ENCODE results near the gene FOXF2.
A peak's percentile ranks its signal among the peaks of the same experiment; 100 is the strongest.

FOXF2 gene

DNA sequence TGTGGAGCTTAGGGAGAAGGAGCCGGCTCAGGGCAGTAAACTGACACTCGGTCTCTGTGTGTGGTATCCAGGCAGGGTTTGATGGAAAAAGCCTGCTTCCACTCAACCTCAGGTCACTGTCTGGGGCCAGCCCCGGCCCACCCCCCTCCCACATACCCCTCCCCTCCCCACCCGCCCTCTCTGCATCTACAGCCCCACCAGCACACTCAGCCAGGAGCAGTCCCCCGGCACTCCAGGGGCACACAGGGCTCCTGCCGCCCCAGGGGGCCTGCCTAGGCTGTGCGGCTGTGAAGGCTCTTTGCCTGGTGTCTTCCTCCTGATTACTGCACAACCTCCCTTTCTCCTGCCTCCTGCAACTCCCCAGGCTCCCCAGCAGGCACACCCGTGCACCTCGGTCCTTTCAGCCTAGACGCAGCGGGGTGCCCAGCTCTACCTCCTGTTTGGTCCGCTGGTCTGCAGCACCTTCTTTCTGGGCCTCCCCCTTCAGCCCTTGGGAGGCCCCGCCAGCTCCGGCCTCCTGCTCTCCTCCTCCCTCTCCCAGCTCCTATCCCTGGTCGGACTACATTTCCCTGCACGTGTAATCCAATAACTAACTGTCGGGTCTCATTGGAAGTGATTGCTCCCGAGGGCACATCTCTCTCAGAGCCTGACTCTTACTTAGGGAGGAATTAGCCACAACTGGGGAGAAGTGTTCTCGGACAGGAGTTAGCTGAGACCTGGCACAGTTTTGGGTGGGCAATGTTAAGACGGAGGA is 1.3 kb upstream of the FOXF2 start:
- peak overlapping the region; percentile 45 for H3K9ac ChIP-seq (ENCODE audit: low read length)
- H3K4me1 ChIP-seq (ENCODE audit: control insufficient read depth, insufficient read depth, low read length), result peaks cover 21% of the 10 kb centered on the region
- no peaks in the 10 kb centered on the region for H3K9me3 ChIP-seq (ENCODE audit: control insufficient read depth, low read length)
- H3K4me3 ChIP-seq (ENCODE audit: low read length), result no peak overlapping the region
- peaks cover 89% of the 10 kb centered on the region for H3K27me3 ChIP-seq (ENCODE audit: control insufficient read depth, insufficient read depth, low read length)
- no peaks in the 10 kb centered on the region for H3K36me3 ChIP-seq (ENCODE audit: control insufficient read depth, insufficient read depth, low read length)

DNA sequence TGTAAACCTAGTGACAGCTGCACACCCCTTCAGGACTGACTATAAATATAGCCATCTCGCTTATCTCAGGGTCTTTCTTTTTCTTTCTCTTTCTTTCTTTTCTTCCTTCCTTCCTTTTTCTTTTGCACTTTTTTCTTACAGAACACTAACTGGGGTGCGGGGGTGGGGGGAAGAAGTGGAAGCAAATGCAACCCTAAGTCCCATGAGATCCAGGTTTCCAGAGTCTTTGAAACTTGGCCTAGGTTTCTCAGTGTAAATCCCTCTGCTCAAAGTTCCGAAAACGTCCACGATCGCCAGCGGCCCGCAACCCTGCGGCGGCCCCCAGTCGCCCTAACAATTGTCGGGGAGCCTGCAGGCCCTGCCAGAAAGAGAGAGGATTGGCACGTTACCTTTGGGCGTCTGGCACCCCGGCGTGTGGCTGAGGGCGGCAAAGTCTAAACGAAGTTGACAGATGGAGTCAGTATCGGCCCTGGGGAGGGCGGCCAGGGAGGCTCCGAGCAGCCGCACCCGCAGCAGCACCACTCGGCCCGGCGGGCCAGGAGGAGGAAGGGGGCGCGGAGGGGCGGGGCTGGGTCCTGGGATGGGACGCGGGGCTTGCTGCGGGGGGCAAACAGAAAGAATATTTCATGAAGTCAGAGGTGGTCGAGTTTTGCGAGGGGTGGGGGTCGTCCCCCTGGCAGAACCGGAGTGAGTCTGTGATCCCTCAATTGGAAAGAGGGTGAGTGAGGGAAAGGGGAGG is 577 bp upstream of the FOXF2 start:
- Histone ChIP-seq H3K9me3 (ENCODE audit: control insufficient read depth, low read length) (no peaks in the 10 kb centered on the region), H3K27me3 (ENCODE audit: control insufficient read depth, insufficient read depth, low read length) (peaks cover 89% of the 10 kb centered on the region), H3K36me3 (ENCODE audit: control insufficient read depth, insufficient read depth, low read length) (no peaks in the 10 kb centered on the region), H3K4me3 (ENCODE audit: low read length) (no peak overlapping the region), H3K9ac (ENCODE audit: low read length) (peak overlapping the region; percentile 45), H3K4me1 (ENCODE audit: control insufficient read depth, insufficient read depth, low read length) (peaks cover 21% of the 10 kb centered on the region)

DNA sequence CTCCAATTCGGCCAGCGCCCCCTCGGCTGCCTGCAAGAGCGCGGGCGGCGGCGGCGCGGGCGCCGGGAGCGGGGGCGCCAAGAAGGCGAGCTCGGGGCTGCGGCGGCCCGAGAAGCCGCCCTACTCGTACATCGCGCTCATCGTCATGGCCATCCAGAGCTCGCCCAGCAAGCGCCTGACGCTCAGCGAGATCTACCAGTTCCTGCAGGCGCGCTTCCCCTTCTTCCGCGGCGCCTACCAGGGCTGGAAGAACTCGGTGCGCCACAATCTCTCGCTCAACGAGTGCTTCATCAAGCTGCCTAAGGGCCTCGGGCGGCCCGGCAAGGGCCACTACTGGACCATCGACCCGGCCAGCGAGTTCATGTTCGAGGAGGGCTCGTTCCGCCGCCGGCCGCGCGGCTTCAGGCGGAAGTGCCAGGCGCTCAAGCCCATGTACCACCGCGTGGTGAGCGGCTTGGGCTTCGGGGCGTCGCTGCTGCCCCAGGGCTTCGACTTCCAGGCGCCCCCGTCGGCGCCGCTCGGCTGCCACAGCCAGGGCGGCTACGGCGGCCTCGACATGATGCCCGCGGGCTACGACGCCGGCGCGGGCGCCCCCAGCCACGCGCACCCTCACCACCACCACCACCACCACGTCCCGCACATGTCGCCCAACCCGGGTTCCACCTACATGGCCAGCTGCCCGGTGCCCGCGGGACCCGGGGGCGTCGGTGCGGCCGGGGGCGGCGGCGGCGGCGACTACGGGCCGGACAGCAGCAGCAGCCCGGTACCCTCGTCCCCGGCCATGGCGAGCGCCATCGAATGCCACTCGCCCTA is 963 bp downstream of the FOXF2 start:
- H3K9ac ChIP-seq (ENCODE audit: low read length), result peak overlapping the region; percentile 62
- no peak overlapping the region for H3K4me3 ChIP-seq (ENCODE audit: low read length)
- H3K4me1 ChIP-seq (ENCODE audit: control insufficient read depth, insufficient read depth, low read length), result peaks cover 13% of the 10 kb centered on the region
- no peaks in the 10 kb centered on the region for H3K36me3 ChIP-seq (ENCODE audit: control insufficient read depth, insufficient read depth, low read length)
- no peaks in the 10 kb centered on the region for H3K9me3 ChIP-seq (ENCODE audit: control insufficient read depth, low read length)
- peaks cover 89% of the 10 kb centered on the region for H3K27me3 ChIP-seq (ENCODE audit: control insufficient read depth, insufficient read depth, low read length)

DNA sequence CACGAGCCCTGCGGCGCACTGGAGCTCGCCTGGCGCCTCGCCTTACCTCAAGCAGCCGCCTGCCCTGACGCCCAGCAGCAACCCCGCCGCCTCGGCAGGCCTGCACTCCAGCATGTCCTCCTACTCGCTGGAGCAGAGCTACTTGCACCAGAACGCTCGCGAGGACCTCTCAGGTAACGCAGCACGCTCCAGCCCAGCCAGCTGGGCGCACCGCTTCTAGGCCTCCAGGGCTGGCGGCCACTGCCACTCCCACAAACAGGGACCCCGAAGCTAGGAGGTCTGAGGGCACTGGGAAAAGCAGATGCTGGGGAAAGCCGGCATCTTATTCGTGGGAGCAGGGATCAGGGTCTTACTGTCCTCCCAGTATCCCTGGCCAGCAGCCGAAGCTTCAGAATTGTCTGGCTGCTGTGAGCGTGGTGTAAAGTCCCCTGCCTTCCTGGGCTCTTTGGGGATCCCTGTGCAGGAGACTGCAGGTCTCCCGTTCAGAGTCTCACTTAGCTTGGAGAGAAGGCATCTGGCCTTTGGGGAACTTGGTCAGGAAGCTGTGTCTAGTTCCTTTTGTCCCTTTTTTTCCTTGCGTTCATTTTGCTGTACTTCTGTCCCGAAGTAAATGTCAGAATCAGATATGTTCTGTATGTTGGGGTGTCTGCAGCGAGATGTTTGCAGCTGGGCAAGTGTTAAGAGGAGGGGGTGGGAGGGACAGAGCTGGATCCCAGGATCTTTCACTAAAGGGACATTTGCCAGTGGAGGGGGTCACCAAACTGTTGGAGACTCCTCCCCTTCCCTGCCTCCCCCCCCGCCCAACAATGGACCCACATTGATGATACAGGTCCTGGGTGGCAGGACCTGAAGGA is 1.8 kb downstream of the FOXF2 start:
- H3K9ac ChIP-seq (ENCODE audit: low read length), result peak overlapping the region; percentile 62
- H3K4me1 ChIP-seq (ENCODE audit: control insufficient read depth, insufficient read depth, low read length), result peaks cover 13% of the 10 kb centered on the region
- H3K36me3 ChIP-seq (ENCODE audit: control insufficient read depth, insufficient read depth, low read length), result no peaks in the 10 kb centered on the region
- no peak overlapping the region for H3K4me3 ChIP-seq (ENCODE audit: low read length)
- H3K9me3 ChIP-seq (ENCODE audit: control insufficient read depth, low read length), result no peaks in the 10 kb centered on the region
- peaks cover 89% of the 10 kb centered on the region for H3K27me3 ChIP-seq (ENCODE audit: control insufficient read depth, insufficient read depth, low read length)

DNA sequence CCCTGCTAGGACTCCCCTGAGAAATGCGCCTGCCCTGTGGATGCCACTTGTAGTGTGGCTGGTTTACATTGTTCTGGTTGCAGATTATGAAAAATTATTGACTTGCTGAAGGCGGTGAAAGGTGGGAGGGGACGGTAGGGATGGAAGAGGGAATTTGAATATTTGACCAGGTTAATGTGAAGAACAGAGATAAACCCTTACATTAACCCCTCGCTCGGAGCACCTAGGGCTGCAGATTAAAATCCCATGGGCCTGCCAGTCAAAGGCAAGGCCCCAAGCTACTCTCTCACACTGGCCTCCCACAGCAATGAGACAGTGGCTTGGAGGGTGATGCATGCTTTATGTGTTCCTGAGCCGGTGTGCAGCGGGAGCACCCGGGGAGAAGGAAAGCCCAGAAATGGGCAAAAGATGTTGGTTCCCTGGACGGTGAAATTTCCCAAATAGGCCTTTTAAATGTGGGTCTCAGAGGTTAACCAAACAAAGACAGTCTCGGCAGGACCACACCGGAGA is 2.5 kb downstream of the FOXF2 start:
- Histone ChIP-seq H3K27me3 (ENCODE audit: control insufficient read depth, insufficient read depth, low read length) (peaks cover 89% of the 10 kb centered on the region), H3K4me1 (ENCODE audit: control insufficient read depth, insufficient read depth, low read length) (peaks cover 15% of the 10 kb centered on the region), H3K9ac (ENCODE audit: low read length) (peak overlapping the region; percentile 62), H3K4me3 (ENCODE audit: low read length) (no peak overlapping the region), H3K36me3 (ENCODE audit: control insufficient read depth, insufficient read depth, low read length) (no peaks in the 10 kb centered on the region), H3K9me3 (ENCODE audit: control insufficient read depth, low read length) (no peaks in the 10 kb centered on the region)

DNA sequence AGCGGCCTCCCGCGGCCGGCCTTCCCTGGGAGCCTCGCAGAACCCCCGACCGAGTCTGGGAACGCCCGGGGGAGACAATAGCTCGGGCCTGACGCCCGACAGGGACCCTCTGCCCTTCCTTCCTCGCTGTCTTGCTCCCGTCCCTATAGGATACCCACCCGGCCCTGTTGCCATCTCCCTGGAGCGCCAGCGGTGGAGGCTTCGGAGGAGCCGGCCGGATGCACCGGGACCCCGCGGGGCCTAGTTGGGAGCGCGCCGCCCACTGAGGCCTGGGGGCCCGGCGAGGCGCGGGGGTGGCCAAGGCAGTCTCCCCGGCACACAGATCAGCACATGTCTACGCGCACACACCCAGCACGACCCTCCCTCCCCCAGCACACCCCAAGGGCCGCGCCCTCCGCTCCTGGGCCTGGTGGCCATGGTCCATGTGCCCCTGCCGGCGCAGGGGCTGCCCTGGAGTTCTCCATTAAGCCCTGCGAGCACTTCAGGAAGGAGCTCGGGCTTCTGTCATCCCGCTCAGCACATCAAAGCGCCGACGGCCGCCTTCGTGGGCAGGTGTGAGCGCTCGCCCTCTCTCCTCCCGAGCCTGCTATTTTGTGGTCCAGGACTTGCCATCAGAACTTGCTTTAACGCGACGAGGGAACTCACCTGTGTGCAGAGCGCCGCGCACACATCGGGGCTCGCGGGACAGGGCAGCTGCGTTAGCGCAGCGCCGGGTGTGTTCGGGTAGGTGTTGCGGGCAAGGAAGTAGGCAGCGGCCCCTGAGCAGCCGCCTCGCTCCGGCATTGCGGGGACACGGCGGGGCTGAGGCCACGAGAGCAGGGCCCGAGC is 3.7 kb downstream of the FOXF2 start:
- Histone ChIP-seq H3K9me3 (ENCODE audit: control insufficient read depth, low read length) (no peaks in the 10 kb centered on the region), H3K4me1 (ENCODE audit: control insufficient read depth, insufficient read depth, low read length) (peaks cover 19% of the 10 kb centered on the region), H3K36me3 (ENCODE audit: control insufficient read depth, insufficient read depth, low read length) (no peaks in the 10 kb centered on the region), H3K4me3 (ENCODE audit: low read length) (peak overlapping the region; percentile 56), H3K9ac (ENCODE audit: low read length) (peak overlapping the region; percentile 62), H3K27me3 (ENCODE audit: control insufficient read depth, insufficient read depth, low read length) (peaks cover 87% of the 10 kb centered on the region)

DNA sequence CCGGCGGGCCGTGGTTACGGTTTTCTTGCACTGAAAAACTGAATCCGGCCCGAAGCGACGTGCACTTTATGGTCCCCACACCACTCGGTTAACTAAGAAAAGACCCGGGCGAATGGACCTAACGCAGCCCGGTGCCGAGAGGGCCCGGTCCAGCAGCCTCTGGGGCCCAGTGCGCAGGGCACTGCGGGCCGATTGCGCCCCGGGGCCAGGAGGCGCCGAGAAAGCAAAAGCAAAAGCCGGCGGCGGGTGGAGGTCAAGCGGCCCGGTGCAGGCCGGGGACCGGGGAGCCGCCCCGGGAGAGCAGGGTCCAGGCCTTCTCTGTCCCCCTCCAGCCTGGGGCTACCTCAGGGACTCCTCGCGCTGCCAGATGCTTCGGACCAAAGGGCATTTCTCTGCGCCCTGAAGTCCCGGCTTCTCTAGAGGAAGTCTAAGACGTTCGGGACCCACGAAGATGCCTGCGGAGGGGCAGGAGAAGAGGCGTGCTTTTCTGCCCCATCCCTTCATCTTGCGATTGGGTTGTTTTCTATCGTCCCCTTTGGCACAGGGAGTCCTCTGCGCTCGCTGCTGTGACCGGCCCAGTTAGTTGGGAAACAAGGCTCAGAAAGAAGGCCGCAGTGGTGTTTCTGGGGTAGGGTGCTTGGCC is 4.4 kb downstream of the FOXF2 start:
- Histone ChIP-seq H3K4me3 (ENCODE audit: low read length) (peak overlapping the region; percentile 56), H3K36me3 (ENCODE audit: control insufficient read depth, insufficient read depth, low read length) (no peaks in the 10 kb centered on the region), H3K27me3 (ENCODE audit: control insufficient read depth, insufficient read depth, low read length) (peaks cover 84% of the 10 kb centered on the region), H3K4me1 (ENCODE audit: control insufficient read depth, insufficient read depth, low read length) (peaks cover 19% of the 10 kb centered on the region), H3K9ac (ENCODE audit: low read length) (peak overlapping the region; percentile 62), H3K9me3 (ENCODE audit: control insufficient read depth, low read length) (no peaks in the 10 kb centered on the region)

DNA sequence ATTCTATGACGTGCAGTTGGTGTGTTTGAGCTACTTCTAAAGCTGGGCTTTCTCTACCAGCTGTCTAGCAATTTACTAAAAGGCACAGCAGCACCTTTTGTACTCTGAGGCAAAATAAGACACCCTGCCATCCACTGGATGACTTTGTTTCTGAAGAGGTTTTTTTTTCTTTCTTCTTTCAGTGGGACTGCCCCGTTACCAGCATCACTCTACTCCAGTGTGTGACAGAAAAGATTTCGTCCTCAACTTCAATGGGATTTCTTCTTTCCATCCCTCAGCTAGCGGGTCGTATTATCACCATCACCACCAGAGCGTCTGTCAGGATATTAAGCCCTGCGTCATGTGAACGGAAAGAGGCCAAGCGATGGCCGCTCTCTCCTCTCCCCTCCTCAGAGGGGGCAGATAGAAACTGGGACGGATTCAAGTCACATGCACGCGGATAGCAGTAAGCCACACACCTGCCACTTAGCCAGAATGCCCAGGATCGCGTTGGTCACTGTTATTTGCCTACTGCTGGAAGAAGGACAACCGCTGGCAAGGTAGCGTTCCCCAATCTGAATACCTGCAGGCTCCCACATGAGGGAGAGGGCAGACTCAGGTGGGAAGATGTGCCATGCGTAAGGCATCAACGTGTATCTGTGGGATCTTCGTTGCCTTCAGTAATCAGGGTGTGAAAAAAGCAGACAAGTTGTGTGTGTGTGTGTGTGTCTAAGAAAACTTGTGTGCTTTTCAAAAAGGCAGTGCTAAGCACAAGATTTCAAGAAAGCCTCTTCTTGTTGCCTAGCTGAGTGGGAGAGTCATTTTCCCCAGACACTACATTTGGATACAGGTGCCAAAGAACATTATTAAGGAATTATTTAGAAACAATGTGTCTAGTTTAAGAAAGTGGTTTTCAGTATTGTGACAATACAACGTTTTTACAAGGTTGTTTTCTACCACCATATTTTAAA is 5.4 kb downstream of the FOXF2 start:
- Histone ChIP-seq H3K36me3 (ENCODE audit: control insufficient read depth, insufficient read depth, low read length) (no peaks in the 10 kb centered on the region), H3K9me3 (ENCODE audit: control insufficient read depth, low read length) (no peaks in the 10 kb centered on the region), H3K4me3 (ENCODE audit: low read length) (no peak overlapping the region), H3K9ac (ENCODE audit: low read length) (no peak overlapping the region), H3K27me3 (ENCODE audit: control insufficient read depth, insufficient read depth, low read length) (peaks cover 79% of the 10 kb centered on the region), H3K4me1 (ENCODE audit: control insufficient read depth, insufficient read depth, low read length) (peaks cover 19% of the 10 kb centered on the region)

DNA sequence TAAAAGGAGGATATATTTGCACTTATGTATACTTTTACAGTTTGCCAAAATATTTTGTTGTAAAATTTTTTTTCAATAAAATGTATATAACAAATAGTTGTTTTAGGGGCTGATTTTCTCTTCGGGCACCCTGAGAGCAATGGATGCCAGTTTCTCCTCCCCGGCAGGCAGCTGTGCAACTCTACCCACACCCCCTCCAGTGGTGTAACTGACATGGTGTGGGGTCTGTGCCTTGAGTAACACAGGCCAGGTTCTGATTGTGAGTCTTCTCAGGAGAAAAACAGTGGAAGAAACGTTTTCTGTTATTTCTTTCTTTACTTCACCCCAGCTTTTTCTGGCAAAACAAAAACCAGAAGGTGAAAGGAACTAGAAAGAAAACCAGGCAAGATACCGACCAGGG is 6.1 kb downstream of the FOXF2 start:
- H3K4me1 ChIP-seq (ENCODE audit: control insufficient read depth, insufficient read depth, low read length), result peaks cover 19% of the 10 kb centered on the region
- no peaks in the 10 kb centered on the region for H3K36me3 ChIP-seq (ENCODE audit: control insufficient read depth, insufficient read depth, low read length)
- peak overlapping the region; percentile 18 for H3K9ac ChIP-seq (ENCODE audit: low read length)
- peaks cover 75% of the 10 kb centered on the region for H3K27me3 ChIP-seq (ENCODE audit: control insufficient read depth, insufficient read depth, low read length)
- H3K4me3 ChIP-seq (ENCODE audit: low read length), result no peak overlapping the region
- no peaks in the 10 kb centered on the region for H3K9me3 ChIP-seq (ENCODE audit: control insufficient read depth, low read length)
